HEK293T (cell line): ENCODE results near the gene SCTR.

Experiments
- BHLHE40 ChIP-seq: fragments of 450-650 bp; IDR thresholded peaks from 2 replicates; pipeline ENCODE4 v1.6.1; 2016; ENCODE audit warnings: mild to moderate bottlenecking, moderate library complexity, borderline replicate concordance
- CTBP1 ChIP-seq: fragments of 450-650 bp; IDR thresholded peaks from 2 replicates; pipeline ENCODE4 v1.6.1; 2016; ENCODE audit warnings: borderline replicate concordance
- FOXA1 ChIP-seq: fragments of 450-650 bp; IDR thresholded peaks from 2 replicates; pipeline ENCODE4 v1.6.1; 2016; ENCODE audit warnings: mild to moderate bottlenecking
- FOXK2 ChIP-seq: fragments of 450-650 bp; IDR thresholded peaks from 2 replicates; pipeline ENCODE4 v1.6.1; 2016; ENCODE audit warnings: mild to moderate bottlenecking
- FOXM1 ChIP-seq: fragments of 450-650 bp; IDR thresholded peaks from 2 replicates; pipeline ENCODE4 v1.6.1; 2017; ENCODE audit warnings: mild to moderate bottlenecking, borderline replicate concordance
- L3MBTL2 ChIP-seq: fragments of 450-650 bp; conservative IDR thresholded peaks from 2 replicates; pipeline ENCODE4 v1.6.1; 2016; ENCODE audit warnings: mild to moderate bottlenecking
- LEF1 ChIP-seq: fragments of 450-650 bp; IDR thresholded peaks from 2 replicates; pipeline ENCODE4 v1.6.1; 2017; ENCODE audit warnings: mild to moderate bottlenecking, borderline replicate concordance
- PKNOX1 ChIP-seq: fragments of 450-650 bp; IDR thresholded peaks from 2 replicates; pipeline ENCODE4 v1.6.1; 2016
- SP1 ChIP-seq: fragments of 450-650 bp; IDR thresholded peaks from 2 replicates; pipeline ENCODE4 v1.6.1; 2017
- SUZ12 ChIP-seq: fragments of 450-650 bp; IDR thresholded peaks from 2 replicates; pipeline ENCODE4 v1.6.1; 2016; ENCODE audit warnings: mild to moderate bottlenecking
- TARDBP ChIP-seq: fragments of 450-650 bp; IDR thresholded peaks from 2 replicates; pipeline ENCODE4 v1.6.1; 2016
- ZNF384 ChIP-seq: fragments of 450-650 bp; IDR thresholded peaks from 2 replicates; pipeline ENCODE4 v1.6.1; 2016

- TF ChIP-seq TARDBP (no peak), SP1 (no peak), LEF1 (no peak), FOXA1 (no peak), ZNF384 (no peak), FOXM1 (no peak), PKNOX1 (no peak), FOXK2 (no peak), L3MBTL2 (no peak), BHLHE40 (no peak), SUZ12 (no peak), CTBP1 (no peak)
Observed at GRCh38 chr2:119417908-119418307, 106.4 kb downstream of the SCTR start.
